Lower leg skin (tissue), 3 donors: ENCODE data around the gene SSTR4.

Source experiments
- CTCF ChIP-seq, 3 donors: fragments of 450-650 bp; IDR thresholded peaks; one replicate each; pipeline ENCODE4 v1.5.1; 2016; ENCODE audit warnings: antibody characterized with exemption in 3 of 3, mild to moderate bottlenecking in 3 of 3, moderate library complexity in 2 of 3
- POLR2A ChIP-seq, 2 donors: fragments of 450-650 bp; IDR thresholded peaks; one replicate each; pipeline ENCODE4 v1.6.1; 2016 to 2017; ENCODE audit warnings: antibody characterized with exemption in 2 of 2, mild to moderate bottlenecking in 1 of 2, moderate library complexity in 1 of 2

GRCh38 chr20:23034721-23035671, at the start of gene SSTR4:
- no peak for TF ChIP-seq POLR2A (IDR thresholded peaks at IDR 0.05)
- TF ChIP-seq CTCF (IDR thresholded peaks at IDR 0.05): no peak
